Endodermal cell (in vitro differentiated cells): ENCODE data around the gene RAB1A. TPM values are rescaled to one million over a fixed set of nuclear protein-coding genes. Genes with fewer than 3 reads are reported as not detected.

ENCODE experiments used
- DNase-seq: peaks from one replicate; pipeline ENCODE4 v3.0.0-alpha.2; 2017
- H3K27ac ChIP-seq: 2 replicates; pipeline ENCODE4 v1.5.1; 2013; ENCODE audit warnings: mild to moderate bottlenecking, low read depth, low read length, moderate library complexity
- H3K27me3 ChIP-seq: 2 replicates; pipeline ENCODE4 v1.6.1; 2013; ENCODE audit warnings: mild to moderate bottlenecking, low read length, moderate library complexity; ENCODE audit not compliant: insufficient read depth, control insufficient read depth, poor library complexity, severe bottlenecking
- H3K36me3 ChIP-seq: 2 replicates; pipeline ENCODE4 v1.7.0; 2013; ENCODE audit warnings: mild to moderate bottlenecking, low read length, moderate library complexity; ENCODE audit not compliant: control insufficient read depth, insufficient read depth
- H3K4me1 ChIP-seq: one replicate; pipeline ENCODE4 v1.7.0; 2013; ENCODE audit warnings: low read length; ENCODE audit not compliant: control insufficient read depth, insufficient read depth
- H3K4me3 ChIP-seq: 2 replicates; pipeline ENCODE4 v1.5.1; 2013; ENCODE audit warnings: mild to moderate bottlenecking, low read length, moderate library complexity
- H3K9ac ChIP-seq: 2 replicates; pipeline ENCODE4 v1.6.1; 2013; ENCODE audit warnings: mild to moderate bottlenecking, low read length, moderate library complexity; ENCODE audit not compliant: poor library complexity, severe bottlenecking; ENCODE audit errors: extremely low read depth
- H3K9me3 ChIP-seq: 2 replicates; pipeline ENCODE4 v1.6.1; 2013; ENCODE audit warnings: mild to moderate bottlenecking, low read length, moderate library complexity; ENCODE audit not compliant: control insufficient read depth
- H3K27ac Mint-ChIP-seq: 2 replicates; pipeline ENCODE4 v1.8.0; 2020; ENCODE audit warnings: mixed read lengths
- H3K27me3 Mint-ChIP-seq: 2 replicates; pipeline ENCODE4 v1.8.0; 2021; ENCODE audit warnings: mild to moderate bottlenecking, mixed read lengths; ENCODE audit not compliant: insufficient read depth
- H3K36me3 Mint-ChIP-seq: 2 replicates; pipeline ENCODE4 v1.8.0; 2020; ENCODE audit warnings: low read depth, mixed read lengths
- H3K4me1 Mint-ChIP-seq: 2 replicates; pipeline ENCODE4 v1.8.0; 2020; ENCODE audit warnings: mixed read lengths
- H3K4me3 Mint-ChIP-seq: 2 replicates; pipeline ENCODE4 v1.8.0; 2020; ENCODE audit warnings: mild to moderate bottlenecking, moderate library complexity, mixed read lengths
- H3K9me3 Mint-ChIP-seq: 2 replicates; pipeline ENCODE4 v1.8.0; 2020; ENCODE audit warnings: mild to moderate bottlenecking, mixed read lengths
- CTCF ChIP-seq: fragments of 200-600 bp; sonication (generic); conservative IDR thresholded peaks from 2 replicates; pipeline ENCODE4 v1.5.0; 2021; ENCODE audit warnings: antibody characterized with exemption, mild to moderate bottlenecking
- WGBS, 2 experiments: methylation state at CpG; one replicate each; pipeline versions ENCODE4 v1.1.5 to v1.1.7; 2013; ENCODE audit warnings: missing lambda C conversion rate in 2 of 2, mixed read lengths in 1 of 2; ENCODE audit not compliant: insufficient coverage in 1 of 2, insufficient read length in 1 of 2; 5-methylcytosine and 5-hydroxymethylcytosine counted together
- total RNA-seq, 2 donors: library from RNA; stranded (reverse); fragmentation: NEBNext Ultra II Directional in 1 of 2; extraction: Animal tissue kit (Norgen Biotek cat#: 25700) in 1 of 2; gene quantifications; 2 replicates in 1 of 2; 3 replicates in 1 of 2; pipeline ENCODE4 v1.2.1, GENCODE V29; 2021

The RAB1A gene
- total RNA-seq, 2 donors from 2014 or later = 122 to 125 TPM

DNA sequence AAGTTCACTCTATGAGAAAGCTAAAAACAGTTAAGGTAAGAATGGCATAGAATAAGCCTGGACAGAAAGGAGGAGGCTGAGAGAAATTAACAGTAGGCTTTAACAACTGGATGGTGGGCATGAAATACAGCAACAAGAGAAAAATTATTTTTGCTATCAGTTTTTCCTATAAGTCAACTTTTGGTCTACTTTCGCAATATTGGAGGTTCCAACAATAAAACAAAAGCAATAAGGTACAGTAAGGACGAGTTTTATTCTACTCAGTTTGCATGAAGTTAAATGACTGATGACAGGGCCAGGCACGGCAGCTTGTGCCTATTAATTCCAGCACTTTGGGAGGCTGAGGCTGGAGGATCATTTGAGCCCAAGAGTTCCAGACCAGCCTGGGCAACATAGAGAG is 17.3 kb downstream of the RAB1A start:
- Histone ChIP-seq H3K27ac (no peak overlapping the region), H3K36me3 (peaks cover 37% of the 10 kb centered on the region), H3K4me3 (no peak overlapping the region), H3K9ac (no peak overlapping the region), H3K9me3 (no peaks in the 10 kb centered on the region), H3K4me1 (no peaks in the 10 kb centered on the region), H3K27me3 (no peaks in the 10 kb centered on the region)
- peak overlapping the region; percentile 5 for H3K27ac Mint-ChIP-seq
- no peak for DNase-seq
- H3K27me3 Mint-ChIP-seq = no peaks in the 10 kb centered on the region
- H3K4me1 Mint-ChIP-seq = peaks cover 9% of the 10 kb centered on the region
- 70 to 76% methylated on average over 3 of the region's 3 CpGs for WGBS, 2 experiments
- peaks cover 1% of the 10 kb centered on the region for H3K9me3 Mint-ChIP-seq
- H3K36me3 Mint-ChIP-seq = peaks cover 16% of the 10 kb centered on the region
- TF ChIP-seq CTCF = no peak
- H3K4me3 Mint-ChIP-seq = no peak overlapping the region

DNA sequence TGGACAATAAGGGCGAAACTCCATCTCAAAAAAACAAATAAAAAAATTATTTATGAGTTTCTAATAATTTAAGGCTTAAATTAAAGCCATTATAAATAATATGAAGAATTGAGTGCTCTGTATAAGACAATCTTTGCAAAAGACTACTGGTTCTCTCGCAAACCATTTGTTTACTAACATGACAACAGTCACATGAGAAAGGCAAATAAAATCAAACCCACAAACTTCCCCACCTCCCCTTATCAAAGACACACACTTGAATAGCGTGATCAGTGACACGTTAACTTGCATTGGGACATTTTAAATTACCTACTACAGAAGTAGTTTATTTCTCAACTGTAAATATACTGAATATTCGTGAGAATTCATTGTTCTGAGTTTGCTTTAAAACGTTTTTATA is 21.1 kb downstream of the RAB1A start:
- no peak for TF ChIP-seq CTCF
- Mint-ChIP-seq H3K27ac (no peak overlapping the region), H3K36me3 (peaks cover 28% of the 10 kb centered on the region), H3K4me1 (peaks cover 1% of the 10 kb centered on the region), H3K27me3 (no peaks in the 10 kb centered on the region), H3K4me3 (no peak overlapping the region), H3K9me3 (no peaks in the 10 kb centered on the region)
- WGBS, 2 experiments = 94% methylated on average over 3 of the region's 6 CpGs; no CpG with 5 or more reads in 1 of the 2 experiments
- DNase-seq = no peak
- no peaks in the 10 kb centered on the region for H3K9me3 ChIP-seq
- no peak overlapping the region for H3K4me3 ChIP-seq
- H3K9ac ChIP-seq = no peak overlapping the region
- no peaks in the 10 kb centered on the region for H3K27me3 ChIP-seq
- peaks cover 39% of the 10 kb centered on the region for H3K36me3 ChIP-seq
- H3K4me1 ChIP-seq = no peaks in the 10 kb centered on the region
- H3K27ac ChIP-seq = no peak overlapping the region

- Mint-ChIP-seq H3K27ac (no peak overlapping the region), H3K27me3 (no peaks in the 10 kb centered on the region), H3K4me1 (no peaks in the 10 kb centered on the region), H3K9me3 (no peaks in the 10 kb centered on the region), H3K4me3 (no peak overlapping the region), H3K36me3 (peaks cover 36% of the 10 kb centered on the region)
- H3K9me3 ChIP-seq = no peaks in the 10 kb centered on the region
- no peak for DNase-seq
- 95 to 100% methylated on average over 2 to 5 of the region's 5 CpGs for WGBS, 2 experiments
- H3K4me1 ChIP-seq = no peaks in the 10 kb centered on the region
- TF ChIP-seq CTCF = no peak
- H3K4me3 ChIP-seq = no peak overlapping the region
- H3K9ac ChIP-seq = no peak overlapping the region
- H3K27ac ChIP-seq = no peak overlapping the region
- peaks cover 46% of the 10 kb centered on the region for H3K36me3 ChIP-seq
- no peaks in the 10 kb centered on the region for H3K27me3 ChIP-seq
Observed at GRCh38 chr2:65107530-65107929, 22.4 kb downstream of the RAB1A start.
